HG03460 (cell line): ENCODE results near the gene CYB5B.

Experiments used
- ATAC-seq: cut with Tn5 transposase; IDR thresholded peaks from one replicate; pipeline ENCODE4 v1.9.1; 2021; ENCODE audit not compliant: unreplicated experiment

Gene CYB5B

GRCh38 chr16:69443927-69444631 is 19.7 kb downstream of the CYB5B start:
- ATAC-seq, result no peak

- ATAC-seq, result no peak
These were observed 20.6 kb downstream of the CYB5B start for GRCh38 chr16:69444873-69445517.

- no peak for ATAC-seq
These were observed 24.2 kb downstream of the CYB5B start for GRCh38 chr16:69448470-69449193.

- ATAC-seq, result no peak
These were observed 26.7 kb downstream of the CYB5B start for GRCh38 chr16:69451166-69451565.

GRCh38 chr16:69453936-69454335 is 29.5 kb downstream of the CYB5B start:
- no peak for ATAC-seq

- ATAC-seq, result no peak
These were observed 39.5 kb downstream of the CYB5B start for GRCh38 chr16:69463876-69464275.

- ATAC-seq, result no peak
These were observed 40.8 kb downstream of the CYB5B start for GRCh38 chr16:69465083-69465721.

- no peak for ATAC-seq
These were observed 41.5 kb downstream of the CYB5B start for GRCh38 chr16:69465881-69466280.

DNA sequence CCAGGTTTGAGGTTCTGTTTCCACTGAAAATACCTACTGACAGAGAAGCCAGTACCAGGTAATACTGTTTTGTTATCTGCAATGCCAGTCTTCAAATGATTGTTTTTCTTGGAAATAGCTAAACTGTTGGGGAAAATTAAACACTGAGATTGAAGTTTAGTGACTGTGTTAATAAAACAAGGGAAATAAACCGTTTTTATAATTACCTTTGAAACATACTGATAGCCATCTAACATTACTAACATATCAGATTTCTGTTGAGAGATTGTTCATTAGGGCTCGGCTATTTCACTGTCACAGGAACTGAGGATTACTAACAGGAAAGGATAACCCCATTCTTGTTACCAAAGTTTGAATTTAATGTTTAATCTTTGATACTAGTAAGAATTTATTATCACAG is 42.1 kb downstream of the CYB5B start:
- no peak for ATAC-seq

DNA sequence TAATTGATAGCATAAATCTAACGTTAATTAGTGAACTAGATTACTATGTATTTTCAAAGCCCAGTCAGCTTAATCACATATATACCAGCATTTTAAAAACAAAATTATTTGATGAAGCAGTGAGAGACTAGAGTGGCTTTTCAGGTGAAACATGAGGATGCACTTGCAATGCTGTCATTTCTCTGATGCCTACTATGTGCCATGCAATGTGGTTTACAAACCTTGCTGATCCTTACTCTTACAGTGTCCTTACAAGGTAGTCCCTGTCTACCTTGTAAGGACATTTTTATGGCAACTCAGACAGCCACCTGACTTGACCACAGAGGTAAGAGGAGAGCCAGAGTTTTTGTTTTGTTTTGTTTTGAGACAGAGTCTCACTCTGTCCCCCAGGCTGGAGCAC is 42.7 kb downstream of the CYB5B start:
- no peak for ATAC-seq

GRCh38 chr16:69467531-69468204 is 43.2 kb downstream of the CYB5B start:
- ATAC-seq, result no peak

DNA sequence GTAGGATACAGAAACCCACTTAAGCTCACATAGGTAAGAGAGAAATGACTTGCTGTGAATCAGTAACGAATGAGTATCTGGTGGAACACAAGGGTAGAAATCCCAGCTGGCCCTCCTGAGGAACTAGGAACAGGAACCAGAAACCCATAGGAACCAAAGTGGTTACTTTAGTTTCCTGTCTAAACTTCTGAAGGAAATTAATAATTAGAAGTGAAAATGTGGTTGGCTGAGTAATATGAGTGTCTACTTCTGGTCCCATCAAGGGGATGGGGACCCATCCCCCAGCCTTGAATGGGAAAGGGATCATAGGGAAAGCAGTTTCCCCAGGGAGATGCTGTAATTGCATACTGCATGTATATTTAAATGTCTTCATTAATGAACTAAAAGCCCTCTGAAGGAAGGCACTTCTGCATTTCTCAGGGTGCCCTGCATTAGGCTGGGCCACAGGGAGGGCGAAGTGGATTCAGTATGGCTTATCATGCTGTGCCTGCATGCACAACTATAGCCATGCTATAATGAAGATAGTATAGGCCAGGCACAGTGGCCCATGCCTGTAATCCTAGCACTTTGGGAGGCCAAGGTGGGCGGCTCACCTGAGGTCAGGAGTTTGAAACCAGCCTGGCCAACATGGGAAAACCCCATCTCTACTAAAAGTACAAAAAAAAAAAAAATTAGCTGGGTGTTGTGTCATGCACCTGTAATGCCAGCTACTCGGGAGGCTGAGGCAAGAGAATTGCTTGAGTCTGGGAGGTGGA is 45.6 kb downstream of the CYB5B start:
- ATAC-seq, result peak; percentile 62

DNA sequence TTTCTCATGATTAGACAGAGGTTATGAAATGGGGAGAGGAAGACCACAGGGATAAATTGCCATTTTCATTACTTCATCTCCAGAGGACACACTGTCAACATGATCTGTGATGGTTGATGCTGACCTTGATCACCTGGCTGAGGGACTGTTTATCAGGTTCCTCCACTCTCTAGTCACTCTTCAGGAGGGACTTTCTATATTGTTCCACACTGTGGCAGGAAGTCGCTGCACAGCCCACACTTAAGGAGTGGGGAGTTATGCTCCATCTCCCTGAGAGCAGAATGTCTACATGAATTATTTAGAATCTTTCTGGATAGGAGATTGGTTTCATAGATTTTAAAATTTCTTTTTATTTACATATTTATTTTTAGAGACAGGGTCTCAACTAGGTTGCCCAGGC is 46.7 kb downstream of the CYB5B start:
- ATAC-seq, result no peak

- ATAC-seq, result no peak
These were observed 50.0 kb downstream of the CYB5B start for GRCh38 chr16:69474408-69474807.

- no peak for ATAC-seq
These were observed 52.6 kb downstream of the CYB5B start for GRCh38 chr16:69476920-69477443.

GRCh38 chr16:69477546-69477945 is 53.1 kb downstream of the CYB5B start:
- ATAC-seq, result no peak

DNA sequence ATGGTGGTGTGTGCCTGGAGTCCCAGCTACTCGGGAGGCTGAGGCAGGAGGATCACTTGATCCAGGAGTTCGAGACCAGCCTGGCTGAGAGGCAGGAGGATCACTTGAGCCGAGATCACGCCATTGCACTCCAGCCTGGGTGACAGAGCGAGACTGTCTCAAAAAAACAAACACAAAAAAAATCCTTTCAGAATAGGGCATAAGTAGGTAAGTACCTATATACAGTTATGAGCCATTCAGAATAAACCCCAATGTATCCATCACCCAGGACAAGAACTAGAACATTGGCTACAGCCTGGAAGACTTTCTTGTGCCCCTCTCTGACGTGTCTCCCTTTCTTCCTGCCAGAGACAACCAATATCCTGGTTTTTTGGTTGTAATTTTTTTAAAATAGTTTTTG is 54.3 kb downstream of the CYB5B start:
- ATAC-seq, result no peak

DNA sequence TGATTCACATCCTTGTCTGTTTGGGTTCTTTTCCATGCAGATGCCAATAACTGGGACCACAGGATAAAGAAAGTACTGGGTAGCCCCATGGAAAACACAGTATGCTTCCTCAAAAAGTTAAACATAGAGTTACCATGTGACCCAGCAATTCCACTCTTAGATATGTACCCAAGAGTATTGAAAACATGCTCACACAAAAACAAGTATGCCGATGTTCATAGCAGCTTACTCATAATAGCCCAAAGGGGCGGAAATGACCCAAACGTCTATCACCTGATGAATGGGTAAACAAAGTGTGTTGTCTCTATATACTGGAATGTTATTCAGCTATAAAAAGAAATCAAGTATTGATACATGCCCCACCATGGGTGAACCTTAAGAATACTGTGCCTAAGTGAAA is 55.4 kb downstream of the CYB5B start:
- ATAC-seq, result no peak

- no peak for ATAC-seq
These were observed 57.5 kb downstream of the CYB5B start for GRCh38 chr16:69481901-69482341.

DNA sequence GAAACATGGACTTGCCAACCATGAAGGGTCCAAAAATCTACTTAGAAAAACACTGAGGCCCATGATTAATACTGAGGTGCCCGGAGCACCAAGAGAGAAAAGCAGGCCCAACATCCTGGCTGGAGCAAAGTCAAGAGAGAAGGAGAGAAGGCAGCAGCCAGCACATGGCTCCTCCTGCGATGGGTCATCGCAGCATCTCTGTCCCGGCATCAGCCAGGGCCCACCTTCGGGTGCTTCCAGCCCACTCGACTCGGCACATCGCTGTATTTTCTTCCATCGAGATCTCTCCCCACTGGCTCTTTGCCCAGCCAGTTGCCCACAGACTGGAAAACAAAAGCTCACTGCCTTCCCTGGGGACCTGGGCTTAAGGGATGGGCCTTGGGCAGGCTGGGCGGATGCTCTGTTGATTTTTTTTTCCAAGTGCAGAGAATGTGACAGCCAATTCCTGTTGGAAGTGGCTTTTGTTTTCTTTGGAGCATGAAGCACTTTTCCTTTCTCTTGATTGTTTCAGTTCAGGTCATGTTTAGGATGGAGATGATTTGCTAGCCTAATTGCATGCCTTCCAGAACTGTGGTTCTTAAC is 58.1 kb downstream of the CYB5B start:
- ATAC-seq, result no peak
